Raji (cell line): ENCODE results near the gene SOX10.

Source experiments
- POLR2A ChIP-seq: IDR thresholded peaks from 2 replicates; pipeline ENCODE4 v1.6.1; 2011; ENCODE audit warnings: low read depth, low read length, control low read depth; ENCODE audit not compliant: insufficient read depth

SOX10 gene

GRCh38 chr22:37983860-37984791 lies at the start of gene SOX10:
SOX10 (minus strand) TSS chr22:37984555; CDS start chr22:37983784, 771 bp downstream.
- TF ChIP-seq POLR2A = no peak

GRCh38 chr22:38033522-38034277 lies 49.3 kb upstream of the SOX10 start:
- no peak for TF ChIP-seq POLR2A

- TF ChIP-seq POLR2A = no peak
Observed at GRCh38 chr22:38032681-38033521, 48.5 kb upstream of the SOX10 start.

- no peak for TF ChIP-seq POLR2A
Observed at GRCh38 chr22:38031491-38031890, 47.1 kb upstream of the SOX10 start.

GRCh38 chr22:38030311-38031133 lies 46.2 kb upstream of the SOX10 start:
- TF ChIP-seq POLR2A = no peak

GRCh38 chr22:38029901-38030300 lies 45.5 kb upstream of the SOX10 start:
- no peak for TF ChIP-seq POLR2A

- TF ChIP-seq POLR2A = no peak
Observed at GRCh38 chr22:38029370-38029769, 45.0 kb upstream of the SOX10 start.

GRCh38 chr22:38028344-38029130 lies 44.2 kb upstream of the SOX10 start:
- TF ChIP-seq POLR2A = no peak

GRCh38 chr22:38027487-38027886 lies 43.1 kb upstream of the SOX10 start:
- TF ChIP-seq POLR2A = no peak

GRCh38 chr22:38026130-38027111 lies 42.1 kb upstream of the SOX10 start:
- TF ChIP-seq POLR2A = no peak

GRCh38 chr22:38025514-38025913 lies 41.2 kb upstream of the SOX10 start:
- no peak for TF ChIP-seq POLR2A

GRCh38 chr22:38023045-38023444 lies 38.7 kb upstream of the SOX10 start:
- TF ChIP-seq POLR2A = no peak
